Activated CD4-positive, alpha-beta T cell treated with anti-CD3 and anti-CD28 coated beads for 36 hours (primary cell): ENCODE data around the gene PHKA2. TPM values are rescaled to one million over a fixed set of nuclear protein-coding genes. Genes with fewer than 3 reads are reported as not detected.

Experiments
- ATAC-seq: fragments of 200-7000 bp; cut with Tn5 transposase; one replicate; pipeline ENCODE4 v1.10.0; 2021; ENCODE audit warnings: mild to moderate bottlenecking, moderate library complexity
- CTCF ChIA-PET: fragments of 350-600 bp; sonication (Branson Sonifier 250); formaldehyde crosslinking; loops from one replicate; lab custom pipeline; 2021; ENCODE audit warnings: antibody characterized with exemption; lab: Charles Lee
- POLR2A ChIA-PET: fragments of 350-600 bp; sonication (Branson Sonifier 250); formaldehyde crosslinking; loops from one replicate; lab custom pipeline; 2021; ENCODE audit warnings: antibody characterized with exemption, inconsistent platforms; lab: Charles Lee
- DNase-seq: peaks from one replicate; pipeline ENCODE4 v3.0.0-alpha.2; 2020
- H3K27ac Mint-ChIP-seq: one replicate; pipeline ENCODE4 v1.8.0; 2021; ENCODE audit warnings: mixed read lengths
- H3K27me3 Mint-ChIP-seq: one replicate; pipeline ENCODE4 v1.8.0; 2021; ENCODE audit warnings: mixed read lengths
- H3K36me3 Mint-ChIP-seq: one replicate; pipeline ENCODE4 v1.8.0; 2021; ENCODE audit warnings: low read depth, mixed read lengths
- H3K4me1 Mint-ChIP-seq: one replicate; pipeline ENCODE4 v1.8.0; 2021; ENCODE audit warnings: mixed read lengths
- H3K4me3 Mint-ChIP-seq: one replicate; pipeline ENCODE4 v1.8.0; 2021; ENCODE audit warnings: mild to moderate bottlenecking, moderate library complexity, mixed read lengths
- H3K9me3 Mint-ChIP-seq: one replicate; pipeline ENCODE4 v1.8.0; 2021; ENCODE audit warnings: low read depth, mixed read lengths
- intact Hi-C, 2 experiments: fragments of 100-400 bp; cut with DNase I in 1 of 2; cut with micrococcal nuclease in 1 of 2; formaldehyde crosslinking; loops; one replicate each; pipeline versions ENCODE4 v1.14.2 to v1.15.1; 2022 to 2024; cut with DNase I, micrococcal nuclease
- total RNA-seq, 2 experiments: library from RNA; stranded (reverse); gene quantifications; one replicate each; pipeline ENCODE4 v1.2.3, GENCODE V29; 2021

PHKA2 gene
- total RNA-seq, 2 experiments from 2014 or later: 22.0 to 24.5 TPM

GRCh38 chrX:18974993-18975392 is 8.9 kb downstream of the PHKA2 start:
- CTCF ChIA-PET: no interaction called here
- no peaks in the 10 kb centered on the region for H3K4me1 Mint-ChIP-seq
- intact Hi-C loops: no loop called here
- H3K4me3 Mint-ChIP-seq: no peak overlapping the region
- H3K27me3 Mint-ChIP-seq: no peaks in the 10 kb centered on the region
- DNase-seq (no peak), ATAC-seq (no peak)
- H3K9me3 Mint-ChIP-seq: no peaks in the 10 kb centered on the region
- H3K36me3 Mint-ChIP-seq: no peaks in the 10 kb centered on the region
- POLR2A ChIA-PET: no interaction called here
- H3K27ac Mint-ChIP-seq: no peak overlapping the region

DNA sequence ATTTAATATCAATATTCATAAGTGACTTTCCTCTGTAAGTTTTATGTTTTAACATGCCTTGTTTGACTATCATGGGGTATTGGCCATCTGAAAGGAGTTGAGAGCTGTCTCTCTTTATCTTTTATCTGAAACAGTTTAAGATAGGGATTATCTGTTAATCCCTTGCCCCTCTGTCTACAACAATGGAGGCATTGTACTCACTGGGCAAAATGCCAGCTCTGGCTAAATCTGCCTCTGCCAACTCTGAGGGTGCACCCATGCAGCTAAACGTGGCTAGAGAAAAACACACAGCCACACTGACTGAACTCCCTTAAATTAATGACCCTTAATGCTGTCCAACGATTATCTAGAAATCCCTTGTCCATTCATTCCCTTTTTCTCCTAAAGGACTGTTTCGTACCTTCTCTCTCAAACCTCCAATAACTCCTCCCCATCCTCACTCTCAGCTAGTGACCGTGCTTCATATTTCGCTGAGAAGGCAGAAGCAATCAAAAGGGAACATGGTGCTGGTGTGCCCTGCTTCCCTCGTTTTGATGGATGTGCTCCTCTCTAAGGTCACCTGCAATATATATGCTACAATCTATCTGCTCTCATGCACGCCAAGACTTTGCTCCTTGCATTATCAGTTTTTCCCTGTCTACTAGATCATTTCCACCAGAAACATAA is 10.3 kb downstream of the PHKA2 start:
- ATAC-seq: no peak
- H3K36me3 Mint-ChIP-seq: no peaks in the 10 kb centered on the region
- CTCF ChIA-PET: no interaction called here

GRCh38 chrX:18971506-18971905 is 12.4 kb downstream of the PHKA2 start:
- intact Hi-C loops: no loop called here
- POLR2A ChIA-PET: no interaction called here
- no peak overlapping the region for H3K27ac Mint-ChIP-seq

More for the DNA sequence above, 10.3 kb downstream of the PHKA2 start:
- DNase-seq: no peak
- Mint-ChIP-seq H3K27ac (no peak overlapping the region), H3K4me1 (no peaks in the 10 kb centered on the region), H3K9me3 (no peaks in the 10 kb centered on the region), H3K4me3 (no peak overlapping the region), H3K27me3 (no peaks in the 10 kb centered on the region)
- POLR2A ChIA-PET: no interaction called here
- intact Hi-C loops: no loop called here

GRCh38 chrX:18970465-18970864 is 13.4 kb downstream of the PHKA2 start:
- ChIA-PET POLR2A (no interaction called here), CTCF (interaction anchor here (1.1 kb wide), 1 partner anchor 11 kb away, joined by 3 read pairs; no protein-coding TSS in a partner anchor)
- H3K9me3 Mint-ChIP-seq: no peaks in the 10 kb centered on the region
- no peaks in the 10 kb centered on the region for H3K36me3 Mint-ChIP-seq
- intact Hi-C loops: no loop called here
- no peaks in the 10 kb centered on the region for H3K4me1 Mint-ChIP-seq
- DNase-seq (no peak), ATAC-seq (no peak)
- no peak overlapping the region for H3K27ac Mint-ChIP-seq
- H3K27me3 Mint-ChIP-seq: no peaks in the 10 kb centered on the region
- no peak overlapping the region for H3K4me3 Mint-ChIP-seq

More at GRCh38 chrX:18971506-18971905, 12.4 kb downstream of the PHKA2 start:
- DNase-seq (no peak), ATAC-seq (no peak)
- CTCF ChIA-PET: no interaction called here
- Mint-ChIP-seq H3K36me3 (no peaks in the 10 kb centered on the region), H3K4me3 (no peak overlapping the region), H3K4me1 (no peaks in the 10 kb centered on the region), H3K9me3 (no peaks in the 10 kb centered on the region), H3K27me3 (no peaks in the 10 kb centered on the region)

- no peaks in the 10 kb centered on the region for H3K9me3 Mint-ChIP-seq
- DNase-seq (no peak), ATAC-seq (no peak)
- H3K27me3 Mint-ChIP-seq: no peaks in the 10 kb centered on the region
- ChIA-PET POLR2A (no interaction called here), CTCF (no interaction called here)
- intact Hi-C loops: no loop called here
- peaks cover 13% of the 10 kb centered on the region for H3K4me1 Mint-ChIP-seq
- H3K27ac Mint-ChIP-seq: no peak overlapping the region
- no peak overlapping the region for H3K4me3 Mint-ChIP-seq
- H3K36me3 Mint-ChIP-seq: no peaks in the 10 kb centered on the region
Observed at GRCh38 chrX:18966624-18967023, 17.3 kb downstream of the PHKA2 start.

DNA sequence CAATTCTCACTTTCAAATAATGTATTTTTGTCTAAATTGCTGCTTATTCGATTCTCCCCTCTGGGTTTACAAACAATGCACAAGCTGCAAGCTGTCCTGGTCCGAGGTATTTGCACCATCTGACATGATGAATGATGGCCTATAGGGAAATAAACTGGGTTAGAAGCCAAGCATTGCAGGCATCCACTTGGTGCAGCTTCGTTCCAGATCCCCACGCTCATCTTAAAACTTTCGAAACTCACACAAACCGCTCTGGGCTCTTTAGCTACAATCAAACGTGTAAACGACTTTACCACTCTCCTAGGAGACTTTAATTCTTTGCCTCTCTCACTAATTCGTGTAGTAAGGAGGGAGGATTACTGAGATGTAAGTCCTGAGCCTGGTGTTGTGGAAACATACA is 19.0 kb downstream of the PHKA2 start:
- peaks cover 14% of the 10 kb centered on the region for H3K4me1 Mint-ChIP-seq

GRCh38 chrX:18964026-18964425 is 19.9 kb downstream of the PHKA2 start:
- POLR2A ChIA-PET: no interaction called here
- H3K27me3 Mint-ChIP-seq: no peaks in the 10 kb centered on the region
- H3K27ac Mint-ChIP-seq: no peak overlapping the region
- ATAC-seq: no peak
- no peaks in the 10 kb centered on the region for H3K9me3 Mint-ChIP-seq
- CTCF ChIA-PET: interaction anchor here (0.6 kb wide), 2 partner anchors 9 to 16 kb away, joined by 3 read pairs; no protein-coding TSS in a partner anchor
- intact Hi-C loops: no loop called here
- DNase-seq: no peak
- peaks cover 14% of the 10 kb centered on the region for H3K4me1 Mint-ChIP-seq
- H3K4me3 Mint-ChIP-seq: no peak overlapping the region
- no peaks in the 10 kb centered on the region for H3K36me3 Mint-ChIP-seq

More for the DNA sequence above, 19.0 kb downstream of the PHKA2 start:
- intact Hi-C loops: no loop called here
- Mint-ChIP-seq H3K27ac (no peak overlapping the region), H3K4me3 (no peak overlapping the region), H3K9me3 (no peaks in the 10 kb centered on the region), H3K27me3 (no peaks in the 10 kb centered on the region), H3K36me3 (no peaks in the 10 kb centered on the region)
- DNase-seq (no peak), ATAC-seq (no peak)
- ChIA-PET CTCF (no interaction called here), POLR2A (no interaction called here)

GRCh38 chrX:18962329-18962728 is 21.6 kb downstream of the PHKA2 start:
- H3K27me3 Mint-ChIP-seq: no peaks in the 10 kb centered on the region
- CTCF ChIA-PET: no interaction called here
- DNase-seq: no peak
- H3K36me3 Mint-ChIP-seq: no peaks in the 10 kb centered on the region
- H3K27ac Mint-ChIP-seq: no peak overlapping the region
- H3K9me3 Mint-ChIP-seq: no peaks in the 10 kb centered on the region
- peaks cover 14% of the 10 kb centered on the region for H3K4me1 Mint-ChIP-seq
- no peak for ATAC-seq
- no peak overlapping the region for H3K4me3 Mint-ChIP-seq
- intact Hi-C loops: no loop called here
- POLR2A ChIA-PET: no interaction called here

GRCh38 chrX:18961686-18962085 is 22.2 kb downstream of the PHKA2 start:
- ATAC-seq (peak; percentile 66), DNase-seq (no peak)
- Mint-ChIP-seq H3K27ac (no peak overlapping the region), H3K27me3 (no peaks in the 10 kb centered on the region), H3K4me3 (no peak overlapping the region), H3K9me3 (no peaks in the 10 kb centered on the region), H3K36me3 (no peaks in the 10 kb centered on the region), H3K4me1 (peaks cover 14% of the 10 kb centered on the region)
- POLR2A ChIA-PET: no interaction called here
- CTCF ChIA-PET: interaction anchor here (0.6 kb wide), 1 partner anchor 32 kb away, joined by 3 read pairs; no protein-coding TSS in a partner anchor
- intact Hi-C loops: no loop called here

GRCh38 chrX:18956303-18957032 is 27.4 kb downstream of the PHKA2 start:
- CTCF ChIA-PET: no interaction called here
- no peak for ATAC-seq

GRCh38 chrX:18955676-18956075 is 28.2 kb downstream of the PHKA2 start:
- intact Hi-C loops: loop anchor here in 1 of 2 experiments (2.0 kb wide), 1 partner anchor 29 kb away; the partner anchor contains the start of gene PHKA2
- H3K4me3 Mint-ChIP-seq: no peak overlapping the region
- H3K27me3 Mint-ChIP-seq: no peaks in the 10 kb centered on the region
- DNase-seq: no peak
- peaks cover 21% of the 10 kb centered on the region for H3K4me1 Mint-ChIP-seq
- H3K9me3 Mint-ChIP-seq: no peaks in the 10 kb centered on the region
- peaks cover 7% of the 10 kb centered on the region for H3K36me3 Mint-ChIP-seq
- no peak overlapping the region for H3K27ac Mint-ChIP-seq
- CTCF ChIA-PET: interaction anchor here (0.6 kb wide), 1 partner anchor 9 kb away, joined by 3 read pairs; no protein-coding TSS in a partner anchor
- no peak for ATAC-seq
- POLR2A ChIA-PET: no interaction called here

More at GRCh38 chrX:18956303-18957032, 27.4 kb downstream of the PHKA2 start:
- no peaks in the 10 kb centered on the region for H3K9me3 Mint-ChIP-seq
- intact Hi-C loops: loop anchor here in 1 of 2 experiments (2.0 kb wide), 1 partner anchor 28 kb away; the partner anchor contains the start of gene PHKA2
- no peak overlapping the region for H3K27ac Mint-ChIP-seq
- no peaks in the 10 kb centered on the region for H3K27me3 Mint-ChIP-seq
- peaks cover 5% of the 10 kb centered on the region for H3K36me3 Mint-ChIP-seq
- H3K4me1 Mint-ChIP-seq: peaks cover 21% of the 10 kb centered on the region
- H3K4me3 Mint-ChIP-seq: no peak overlapping the region
- POLR2A ChIA-PET: interaction anchor here (0.5 kb wide), 1 partner anchor 340 kb away, joined by 3 read pairs; no protein-coding TSS in a partner anchor
- DNase-seq: no peak
